Hepatocyte (in vitro differentiated cells): ENCODE results near the gene NABP2. TPM values are rescaled to one million over a fixed set of nuclear protein-coding genes. Genes with fewer than 3 reads are reported as not detected.

Source experiments
- DNase-seq: peaks from one replicate; pipeline ENCODE4 v3.0.0-alpha.2; 2016; ENCODE audit warnings: low spot score
- H2AFZ ChIP-seq: fragments of 200-600 bp; sonication (generic); 2 replicates; pipeline ENCODE4 v1.6.0; 2016; ENCODE audit warnings: antibody characterized with exemption, mild to moderate bottlenecking
- H3K27ac ChIP-seq: fragments of 200-600 bp; sonication (generic); 2 replicates; pipeline ENCODE4 v1.5.1; 2016; ENCODE audit warnings: mild to moderate bottlenecking
- H3K27me3 ChIP-seq: fragments of 200-600 bp; sonication (generic); 2 replicates; pipeline ENCODE4 v1.6.1; 2016
- H3K36me3 ChIP-seq: fragments of 200-600 bp; sonication (generic); replicated peaks from 2 replicates; pipeline ENCODE4 v1.5.1; 2016; ENCODE audit warnings: low read depth; ENCODE audit not compliant: insufficient read depth
- H3K4me1 ChIP-seq: fragments of 200-600 bp; sonication (generic); 2 replicates; pipeline ENCODE4 v1.5.1; 2016; ENCODE audit warnings: mild to moderate bottlenecking, moderate library complexity; ENCODE audit not compliant: insufficient read depth
- H3K4me2 ChIP-seq: fragments of 200-600 bp; sonication (generic); 2 replicates; pipeline ENCODE4 v1.6.0; 2016
- H3K4me3 ChIP-seq: fragments of 200-600 bp; sonication (generic); 2 replicates; pipeline ENCODE4 v1.5.1; 2016; ENCODE audit warnings: mild to moderate bottlenecking
- H3K79me2 ChIP-seq: fragments of 200-600 bp; sonication (generic); 2 replicates; pipeline ENCODE4 v1.6.0; 2017; ENCODE audit warnings: mild to moderate bottlenecking
- H3K9me2 ChIP-seq: fragments of 200-600 bp; sonication (generic); replicated peaks from 2 replicates; pipeline ENCODE4 v1.6.0; 2017; ENCODE audit warnings: mild to moderate bottlenecking; ENCODE audit not compliant: insufficient read depth
- H3K9me3 ChIP-seq: fragments of 200-600 bp; sonication (generic); 2 replicates; pipeline ENCODE4 v1.5.1; 2016; ENCODE audit warnings: low read depth, mild to moderate bottlenecking
- H4K20me1 ChIP-seq: fragments of 200-600 bp; sonication (generic); 2 replicates; pipeline ENCODE4 v1.6.0; 2016; ENCODE audit warnings: mild to moderate bottlenecking; ENCODE audit not compliant: insufficient read depth, poor library complexity, severe bottlenecking
- CTCF ChIP-seq: fragments of 200-600 bp; sonication (generic); IDR thresholded peaks from 2 replicates; pipeline ENCODE4 v1.5.1; 2016; ENCODE audit warnings: antibody characterized with exemption, mild to moderate bottlenecking; ENCODE audit not compliant: poor library complexity
- EZH2 ChIP-seq: fragments of 200-600 bp; sonication (generic); IDR thresholded peaks from 2 replicates; pipeline ENCODE4 v1.6.1; 2016; ENCODE audit warnings: antibody characterized with exemption, mild to moderate bottlenecking, borderline replicate concordance
- EZH2phosphoT487 ChIP-seq: fragments of 200-600 bp; sonication (generic); IDR thresholded peaks from one replicate; pipeline ENCODE4 v1.6.1; 2018; ENCODE audit warnings: antibody characterized with exemption, mild to moderate bottlenecking, low read depth, moderate library complexity; ENCODE audit not compliant: unreplicated experiment, severe bottlenecking
- WGBS: methylation state at CpG from one replicate; pipeline ENCODE4 v1.1.6; 2016; ENCODE audit warnings: low lambda C conversion rate; ENCODE audit errors: missing lambda C conversion rate; 5-methylcytosine and 5-hydroxymethylcytosine counted together
- polyA plus RNA-seq: library from polyadenylated mRNA; unstranded; fragments of >200 nt; fragmentation: Nextera tagmentation; extraction: Ambion mirVana; gene quantifications from 2 replicates; pipeline ENCODE4 v1.2.1, GENCODE V29; 2016
- total RNA-seq: library from RNA; depleted of rRNA; stranded (reverse); fragments of >200 nt; gene quantifications from 2 replicates; pipeline ENCODE4 v1.2.3, GENCODE V29; 2014

Gene NABP2
- total and polyA plus RNA-seq, 2 experiments from 2014 or later = 12.4 to 21.9 TPM

DNA sequence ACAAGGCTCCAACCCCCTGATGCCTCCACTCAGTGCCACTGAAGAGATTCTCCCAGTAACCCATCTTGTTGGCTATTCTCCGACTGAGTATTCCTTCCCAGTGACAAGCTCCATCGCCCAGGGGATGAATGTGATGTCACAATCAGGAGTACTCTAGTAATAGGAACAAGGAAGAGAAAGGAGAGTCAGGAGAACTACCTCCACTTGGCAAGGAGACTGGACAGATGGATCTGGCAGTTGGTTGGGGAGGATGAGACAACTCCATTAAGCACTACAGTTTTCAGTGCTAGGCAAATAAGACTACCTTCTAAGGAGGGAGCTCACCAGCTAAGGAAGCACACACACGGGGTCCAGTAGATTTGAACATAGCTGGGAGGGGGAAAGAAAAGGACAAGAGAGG, 7.7 kb upstream of the NABP2 start:
- no peak for TF ChIP-seq CTCF
- no peak for TF ChIP-seq EZH2
- no peak for TF ChIP-seq EZH2phosphoT487
- Histone ChIP-seq H3K27ac (no peak overlapping the region), H3K36me3 (no peaks in the 10 kb centered on the region), H3K27me3 (no peaks in the 10 kb centered on the region), H3K79me2 (peaks cover 54% of the 10 kb centered on the region), H3K4me2 (no peak overlapping the region), H3K9me2 (no peaks in the 10 kb centered on the region), H3K9me3 (no peaks in the 10 kb centered on the region), H2AFZ (no peak overlapping the region), H3K4me3 (no peak overlapping the region), H4K20me1 (no peaks in the 10 kb centered on the region), H3K4me1 (peaks cover 10% of the 10 kb centered on the region)
- 95% methylated on average over 3 of the region's 3 CpGs for WGBS
- DNase-seq = no peak

GRCh38 chr12:56219840-56220239, 4.3 kb upstream of the NABP2 start:
- no peaks in the 10 kb centered on the region for H3K36me3 ChIP-seq
- H2AFZ ChIP-seq = no peak overlapping the region
- peaks cover 53% of the 10 kb centered on the region for H3K79me2 ChIP-seq
- no peak overlapping the region for H3K4me3 ChIP-seq
- TF ChIP-seq EZH2phosphoT487 (no peak), EZH2 (no peak), CTCF (no peak)
- no peak for DNase-seq
- no peaks in the 10 kb centered on the region for H3K9me2 ChIP-seq
- no peaks in the 10 kb centered on the region for H4K20me1 ChIP-seq
- no peaks in the 10 kb centered on the region for H3K9me3 ChIP-seq
- H3K4me2 ChIP-seq = peak overlapping the region; percentile 94
- peak overlapping the region; percentile 96 for H3K27ac ChIP-seq
- peaks cover 22% of the 10 kb centered on the region for H3K4me1 ChIP-seq
- WGBS = 96% methylated on average over 9 of the region's 9 CpGs
- H3K27me3 ChIP-seq = no peaks in the 10 kb centered on the region

- peak overlapping the region; percentile 59 for H2AFZ ChIP-seq
- 27% methylated on average over 10 of the region's 10 CpGs for WGBS
- no peaks in the 10 kb centered on the region for H3K36me3 ChIP-seq
- H3K27me3 ChIP-seq = no peaks in the 10 kb centered on the region
- no peaks in the 10 kb centered on the region for H3K9me3 ChIP-seq
- H3K9me2 ChIP-seq = no peaks in the 10 kb centered on the region
- no peaks in the 10 kb centered on the region for H4K20me1 ChIP-seq
- H3K4me3 ChIP-seq = peak overlapping the region; percentile 69
- no peak for DNase-seq
- H3K79me2 ChIP-seq = peaks cover 51% of the 10 kb centered on the region
- H3K27ac ChIP-seq = peak overlapping the region; percentile 96
- TF ChIP-seq CTCF (no peak), EZH2 (no peak), EZH2phosphoT487 (no peak)
- H3K4me1 ChIP-seq = peaks cover 22% of the 10 kb centered on the region
- peak overlapping the region; percentile 94 for H3K4me2 ChIP-seq
Observed at GRCh38 chr12:56220611-56221231, 3.4 kb upstream of the NABP2 start.
